ENCODE results near the gene TBC1D12.

TBC1D12 gene

DNA sequence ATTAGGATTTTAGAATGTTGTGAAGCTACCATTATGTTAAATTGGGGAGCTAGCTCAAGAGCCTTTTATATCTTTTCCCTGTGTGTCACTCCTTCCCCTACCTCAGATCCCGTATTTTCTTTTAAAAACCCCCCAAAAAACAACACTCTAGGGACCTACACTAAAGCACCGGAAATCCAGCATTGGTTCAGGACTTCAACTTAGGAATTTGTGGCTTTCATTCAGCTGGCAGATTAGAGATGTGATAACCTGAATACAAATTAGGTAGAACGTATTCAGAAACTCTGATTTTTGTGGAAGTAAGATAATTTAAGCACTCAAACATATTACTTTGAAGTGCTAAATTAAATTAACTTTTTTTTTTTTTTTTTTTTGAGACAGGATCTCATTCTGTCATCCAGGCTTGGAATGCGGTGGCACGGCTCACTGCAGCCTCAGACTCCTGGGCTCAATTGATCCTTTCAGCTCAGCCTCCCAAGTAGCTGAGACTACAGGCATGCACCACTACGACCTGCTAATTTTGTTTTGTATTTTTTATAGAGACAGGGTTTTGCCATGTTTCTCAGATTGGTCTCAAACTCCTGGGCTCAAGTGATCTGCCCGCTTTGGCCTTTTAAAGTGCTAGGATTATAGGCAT lies 6.8 kb downstream of the TBC1D12 start:
- DNase-seq: no peak

DNA sequence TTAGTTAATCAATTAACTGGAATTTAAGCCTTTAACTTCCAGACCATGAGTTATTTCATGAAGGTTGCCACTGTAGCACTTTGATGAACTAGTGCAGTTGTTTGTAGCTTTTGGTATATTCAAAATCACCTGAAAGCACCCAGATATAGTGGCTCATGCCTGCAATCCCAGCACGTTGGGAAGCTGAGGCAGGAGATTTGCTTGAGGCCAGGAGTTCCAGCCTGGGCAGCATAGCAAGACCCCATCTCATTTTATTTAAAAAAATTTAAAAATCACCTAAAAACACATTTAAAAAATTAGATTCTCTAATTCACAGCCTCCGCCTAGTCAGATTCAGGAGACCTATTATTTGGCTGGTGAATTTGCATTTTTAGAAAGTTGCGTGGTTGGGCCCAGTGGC lies 9.0 kb downstream of the TBC1D12 start:
- DNase-seq: no peak

DNA sequence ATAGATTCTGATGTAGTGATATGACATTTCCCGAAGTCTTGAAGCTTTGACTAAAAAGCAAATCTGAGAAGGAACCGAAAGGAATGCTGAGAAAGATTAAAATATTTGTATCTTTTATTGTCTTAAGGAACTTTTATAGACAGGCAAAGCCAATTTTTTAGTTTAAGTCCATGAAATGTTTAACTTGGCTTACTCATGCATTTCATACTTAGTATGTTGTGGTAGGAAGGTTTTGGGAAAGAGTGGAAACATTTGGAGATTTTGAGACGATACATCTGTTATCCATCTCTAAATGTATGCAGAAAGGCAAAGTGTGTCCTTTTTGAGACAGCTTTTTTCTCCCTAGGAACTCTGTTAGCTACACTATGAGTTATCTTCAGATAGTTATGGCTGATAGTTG lies 10.1 kb downstream of the TBC1D12 start:
- no peak for DNase-seq

DNA sequence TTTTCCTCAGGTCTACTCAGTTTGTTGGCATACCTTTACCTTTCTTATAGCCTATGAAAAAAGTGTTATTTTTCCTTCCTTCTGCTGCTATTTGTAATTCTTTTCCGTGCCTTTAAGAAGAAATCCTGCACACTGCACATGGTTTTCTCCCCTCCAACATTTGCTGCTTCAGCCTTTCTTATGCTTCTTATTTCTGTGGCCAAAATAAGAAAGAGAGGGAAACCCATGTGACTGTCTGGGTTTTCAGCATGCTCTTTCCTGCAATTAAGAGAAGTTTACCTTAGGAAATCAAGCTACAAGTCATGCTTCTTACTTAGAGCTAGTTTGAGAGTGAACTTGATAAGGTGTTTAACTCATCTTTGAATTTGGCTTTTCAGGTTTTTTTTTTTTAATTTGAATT lies 11.0 kb downstream of the TBC1D12 start:
- DNase-seq: no peak

DNA sequence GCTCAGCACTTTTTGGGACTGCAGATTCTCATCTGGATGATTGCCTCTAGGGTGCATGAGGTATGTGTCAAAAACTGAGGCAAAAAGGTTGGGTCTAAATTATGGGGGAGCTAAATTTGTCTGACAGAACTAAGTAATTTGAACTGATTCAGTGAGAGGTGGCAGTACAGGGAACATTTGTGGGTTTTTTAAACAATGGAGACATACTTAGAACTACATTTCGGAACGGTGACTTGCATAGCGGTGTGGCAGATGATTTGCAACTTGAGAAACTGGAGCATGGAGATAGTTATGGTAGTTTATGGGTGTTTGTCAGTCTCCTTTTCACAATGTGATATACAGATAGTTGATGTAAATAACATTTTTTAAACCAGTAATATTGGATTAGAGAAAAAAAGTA lies 14.6 kb downstream of the TBC1D12 start:
- no peak for DNase-seq

DNA sequence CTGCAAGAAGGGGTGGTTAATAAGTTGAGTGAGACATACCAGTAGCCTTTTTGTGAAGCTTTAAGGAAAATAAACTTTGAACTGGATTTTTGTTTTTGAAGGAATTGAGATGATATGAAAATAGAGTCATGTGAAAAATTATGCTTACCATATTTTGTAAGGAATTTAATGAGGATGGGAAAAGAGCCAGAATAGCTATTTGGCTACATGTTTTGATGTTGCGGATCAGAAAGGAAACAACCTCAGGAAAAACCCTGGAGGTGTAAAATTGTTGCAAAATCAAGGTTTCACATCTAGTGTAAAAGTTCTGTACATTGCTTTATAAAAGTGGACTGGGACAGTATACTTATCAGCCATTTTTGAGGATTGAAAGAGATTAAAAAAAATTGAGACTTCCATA lies 15.0 kb downstream of the TBC1D12 start:
- no peak for DNase-seq

DNA sequence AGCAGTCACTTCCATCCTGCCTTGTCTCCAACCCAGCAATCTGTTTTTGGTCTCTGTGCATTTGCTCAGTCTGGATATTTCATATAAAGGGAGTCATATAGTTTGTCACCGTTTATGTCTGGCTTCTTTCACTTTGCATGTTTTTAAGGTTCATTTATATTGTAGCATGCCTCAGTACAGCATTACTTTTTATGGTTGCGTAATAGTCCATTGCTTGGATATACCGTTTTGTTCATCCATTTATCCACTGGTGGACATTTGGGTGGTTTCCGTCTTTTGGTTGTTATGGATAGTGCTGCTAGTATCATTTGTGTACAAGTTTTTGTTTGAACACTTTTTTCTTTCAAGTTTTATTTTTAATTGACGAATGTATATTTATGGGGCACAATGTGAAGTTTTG lies 18.2 kb downstream of the TBC1D12 start:
- no peak for DNase-seq

DNA sequence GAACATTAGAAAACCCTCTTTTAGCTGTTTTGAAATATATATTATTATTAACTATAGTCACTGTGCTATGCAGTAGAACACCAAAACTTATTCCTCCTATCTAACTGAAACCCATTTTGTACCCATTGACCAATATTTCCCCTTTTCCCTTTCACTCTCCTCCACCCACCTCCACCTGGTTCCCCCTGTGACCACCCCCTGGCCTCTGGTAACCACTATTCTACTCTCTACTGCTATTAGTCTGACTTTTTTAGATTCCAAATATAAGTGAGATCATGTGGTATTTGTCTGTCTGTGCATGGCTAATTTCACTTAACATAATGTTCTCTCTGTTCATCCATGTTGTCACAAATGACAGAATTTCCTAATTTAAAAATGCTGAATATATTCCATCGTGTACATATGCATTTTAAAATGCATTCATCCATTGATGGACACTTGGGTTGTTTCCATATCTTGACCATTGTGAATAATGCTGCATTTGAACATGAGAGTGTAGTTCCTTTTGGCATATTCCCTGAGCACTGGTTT lies 18.7 kb downstream of the TBC1D12 start:
- DNase-seq: no peak

DNA sequence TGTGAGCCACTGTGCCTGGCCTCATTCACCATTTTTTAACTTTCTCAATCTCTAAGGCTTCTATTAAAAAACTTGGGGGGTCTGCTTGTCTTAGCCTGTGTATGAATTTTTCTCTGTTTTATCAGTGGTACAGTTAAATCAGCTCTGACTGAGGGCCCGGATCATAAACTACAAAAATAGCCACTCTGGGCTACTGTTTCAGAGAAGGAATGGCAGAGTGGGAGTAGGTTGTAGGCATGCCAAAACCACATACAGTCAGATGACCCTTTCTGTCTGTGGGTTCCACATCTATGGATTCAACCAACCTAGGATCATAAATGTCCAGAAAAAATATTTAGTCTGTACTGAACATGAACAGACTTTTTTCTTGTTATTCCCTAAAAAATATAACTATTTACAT lies 21.3 kb downstream of the TBC1D12 start:
- no peak for DNase-seq

DNA sequence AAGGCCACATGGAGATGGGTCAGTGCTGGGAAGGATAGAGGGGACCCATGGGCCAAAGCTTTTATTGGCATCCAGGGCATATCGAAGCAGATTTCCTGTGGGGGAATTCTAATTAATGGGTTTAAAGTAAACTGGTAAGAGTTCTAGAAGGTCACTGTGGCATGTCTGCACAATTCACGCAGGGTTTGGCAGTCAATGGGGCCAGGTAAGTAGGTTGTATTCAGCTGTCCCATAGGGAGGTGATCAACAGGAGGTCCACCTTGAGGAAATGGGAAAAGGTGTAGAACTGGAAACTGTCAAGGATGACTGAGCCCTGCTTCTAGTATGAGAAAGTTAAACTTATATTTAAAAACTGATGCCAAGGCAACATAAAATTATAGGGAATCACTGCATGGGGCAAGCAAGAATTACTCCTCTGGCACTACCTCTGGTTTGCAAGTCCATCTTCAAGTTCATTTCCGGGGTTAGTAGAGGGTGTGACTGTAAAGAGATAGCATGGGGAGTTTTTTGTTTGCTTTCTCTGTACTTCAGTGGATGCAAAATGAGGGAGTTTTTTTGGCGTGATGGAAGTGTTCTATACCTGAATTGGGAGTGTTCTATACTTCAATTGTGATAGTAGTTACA lies 22.5 kb downstream of the TBC1D12 start:
- no peak for DNase-seq

DNA sequence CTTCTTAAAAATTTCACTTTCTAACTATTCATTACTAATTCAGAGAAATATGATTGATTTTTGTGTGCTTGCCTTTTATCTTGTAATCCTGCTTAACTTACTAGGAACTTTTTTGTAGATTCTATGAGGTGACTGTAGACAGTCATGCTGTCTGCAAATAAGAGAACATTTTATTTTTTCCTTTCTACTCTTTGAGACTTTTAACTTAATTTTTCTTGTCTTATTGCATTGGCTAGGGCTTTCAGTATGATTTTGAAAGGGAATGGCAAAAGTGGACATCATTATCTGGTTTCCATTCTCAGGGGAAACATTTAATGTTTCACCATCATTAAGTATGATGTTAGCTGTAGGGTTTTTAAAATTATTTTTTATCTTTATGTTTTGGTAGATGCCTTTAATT lies 23.6 kb downstream of the TBC1D12 start:
- DNase-seq: no peak

DNA sequence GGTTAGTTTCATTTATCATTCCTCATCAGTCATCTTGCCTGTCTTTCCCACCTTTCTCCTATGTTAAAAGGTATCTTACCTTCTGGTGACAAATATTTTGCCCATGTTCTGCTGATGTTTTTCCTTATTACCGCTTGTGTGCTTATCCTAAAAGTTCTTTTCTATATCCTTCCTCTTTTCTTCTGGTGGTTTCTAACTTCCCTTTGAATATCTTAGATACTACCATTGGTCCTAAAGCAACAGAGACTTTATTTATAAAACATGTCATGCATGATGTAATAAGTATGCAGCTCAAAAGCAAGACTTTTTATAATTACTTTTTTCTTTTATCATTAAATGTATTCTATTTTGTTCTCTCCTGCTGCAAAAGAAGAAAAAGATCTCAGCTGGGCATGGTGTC lies 24.8 kb downstream of the TBC1D12 start:
- DNase-seq: no peak

DNA sequence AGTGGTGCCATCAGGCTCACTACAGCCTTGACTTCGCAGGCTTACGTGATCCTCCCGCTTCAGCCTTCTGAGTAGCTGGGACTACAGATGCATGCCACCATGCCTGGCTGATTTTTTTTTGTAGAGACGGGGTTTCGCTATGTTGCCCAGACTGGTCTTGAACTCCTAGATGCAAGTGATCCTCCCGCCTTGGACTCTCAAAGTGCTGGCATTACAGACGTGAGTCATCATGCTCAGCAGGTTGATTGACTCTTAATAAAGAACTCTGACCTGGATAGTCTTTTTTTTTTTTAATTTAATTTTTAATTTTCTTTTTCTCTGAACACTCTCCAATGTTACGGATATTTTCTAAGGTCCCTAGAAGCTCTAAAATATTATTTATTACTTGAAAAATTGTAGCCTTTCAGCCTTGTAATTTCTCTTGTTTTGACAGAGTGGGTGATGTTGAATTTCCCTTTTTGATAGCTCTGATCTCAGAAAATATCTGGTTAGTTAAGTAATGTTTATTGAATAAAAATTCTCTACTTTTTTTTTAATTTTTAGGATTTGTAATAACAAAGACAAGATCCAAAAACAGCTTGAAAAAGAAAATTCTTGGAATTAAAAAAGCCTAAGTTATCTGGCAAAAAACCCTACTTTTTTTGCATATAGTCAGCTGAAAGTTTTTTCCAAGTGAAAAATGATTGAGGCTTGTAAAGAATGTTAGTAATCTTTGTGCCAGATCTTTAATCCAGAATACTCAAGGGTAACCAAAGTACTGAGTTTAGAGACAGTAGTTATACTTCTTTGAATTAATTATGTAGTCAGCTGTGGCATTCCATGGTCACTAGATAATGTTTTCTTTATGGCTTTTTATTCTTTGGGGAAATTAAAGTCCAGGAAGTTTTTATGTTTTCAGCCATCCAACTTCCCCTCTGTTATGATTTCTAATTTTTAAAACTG lies 26.7 kb downstream of the TBC1D12 start:
- DNase-seq: no peak

DNA sequence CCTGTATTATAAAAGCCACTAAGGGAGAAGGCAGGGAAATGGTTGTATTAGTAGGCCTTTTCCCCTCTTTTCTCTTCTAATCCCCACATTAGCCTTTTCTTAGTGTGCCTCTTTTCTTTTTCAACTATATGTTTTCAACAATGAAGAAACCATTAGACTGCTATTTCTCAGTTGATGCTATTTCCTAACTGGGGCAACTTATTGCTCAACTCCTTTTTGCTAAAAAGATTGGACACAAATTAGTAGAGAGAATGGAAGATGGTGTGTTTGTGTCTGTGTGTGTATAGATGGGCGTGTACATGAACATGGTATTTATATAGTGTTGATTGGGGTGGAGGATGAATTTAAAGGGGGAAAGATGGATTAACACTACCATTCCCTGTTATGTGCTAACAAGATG lies 28.4 kb downstream of the TBC1D12 start:
- DNase-seq: no peak

DNA sequence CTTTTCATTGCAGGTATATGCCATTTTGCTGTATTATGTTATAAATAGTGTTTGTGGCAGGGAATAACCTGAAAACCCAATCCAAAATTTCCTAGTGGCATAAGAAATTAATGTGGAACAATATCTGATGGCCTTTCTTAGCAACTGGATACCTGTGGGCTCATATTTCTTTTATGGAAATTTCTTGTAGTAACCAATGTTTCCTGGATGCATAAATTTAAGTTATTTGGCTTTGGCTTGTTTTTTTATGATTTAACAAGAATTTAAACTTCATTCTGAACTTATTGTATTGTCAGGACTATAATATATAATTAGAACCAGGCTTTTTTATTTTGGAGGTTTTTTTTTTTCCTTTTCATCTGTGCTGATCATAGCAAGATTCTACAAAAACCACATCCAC lies 30.1 kb downstream of the TBC1D12 start:
- DNase-seq: no peak

DNA sequence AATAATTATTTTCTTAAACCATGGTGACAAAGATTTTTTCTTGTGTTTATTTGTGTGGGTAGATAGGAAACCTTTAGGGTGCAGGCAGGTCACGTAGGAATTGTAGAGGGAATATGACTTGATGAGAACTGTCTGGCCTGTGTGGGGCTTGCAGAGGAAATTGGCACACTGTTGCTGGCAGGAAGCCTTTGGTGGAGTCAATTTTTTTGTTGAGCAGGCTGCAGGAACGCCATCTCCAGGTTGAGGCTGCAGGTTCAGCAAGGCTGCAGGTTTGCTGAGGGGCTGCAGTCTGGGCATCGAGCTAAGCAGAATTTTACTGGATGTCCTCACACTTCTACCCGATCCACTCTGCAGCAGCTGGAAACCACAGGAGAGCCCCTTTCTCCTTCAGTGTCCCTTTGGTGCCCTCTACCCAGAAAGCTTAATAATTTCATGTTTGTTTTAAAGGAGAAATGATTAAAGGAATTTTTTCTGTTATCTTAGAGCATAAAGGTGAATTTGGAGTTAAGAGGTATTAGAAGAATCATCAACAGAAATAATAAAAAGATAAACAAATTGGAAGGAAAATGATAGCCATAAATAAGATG lies 37.0 kb downstream of the TBC1D12 start:
- DNase-seq: no peak

DNA sequence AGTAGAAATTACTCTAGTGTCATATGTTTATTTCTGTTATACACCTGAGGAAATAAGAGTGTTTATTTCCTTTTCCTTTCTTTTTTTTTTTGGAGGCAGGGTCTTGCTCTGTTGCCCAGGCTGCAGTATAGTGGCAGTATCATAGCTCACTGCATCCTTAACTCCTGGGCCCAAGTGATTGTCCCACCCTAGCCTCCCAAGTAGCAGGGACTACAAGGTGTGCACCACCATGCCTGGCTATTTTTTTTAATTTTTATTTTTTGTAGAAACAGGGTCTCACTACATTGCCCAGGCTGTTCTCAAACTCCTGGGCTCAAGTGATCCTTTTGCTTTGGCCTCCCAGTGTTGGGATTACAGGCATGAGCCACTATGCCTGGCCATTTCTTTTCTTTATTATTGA lies 37.8 kb downstream of the TBC1D12 start:
- DNase-seq: no peak

DNA sequence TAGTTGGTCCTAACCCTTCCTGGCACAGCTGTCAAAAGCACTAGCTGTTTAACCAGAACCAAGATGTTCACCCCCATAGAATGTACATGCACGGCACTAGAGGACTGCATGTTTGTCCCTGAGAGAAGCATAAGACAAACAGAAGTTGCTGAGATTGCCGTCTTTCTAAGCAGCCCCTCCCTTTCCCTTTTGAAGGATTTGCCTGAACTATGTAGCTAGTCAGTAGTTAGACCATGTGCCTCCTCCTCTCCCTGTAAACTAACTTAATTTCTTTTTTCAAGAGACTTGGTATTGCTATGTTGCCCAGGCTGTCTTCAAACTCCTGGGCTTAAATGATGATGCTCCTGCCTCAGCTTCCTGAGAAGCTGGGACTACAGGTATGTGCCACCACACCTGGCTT lies 40.7 kb downstream of the TBC1D12 start:
- DNase-seq: no peak

DNA sequence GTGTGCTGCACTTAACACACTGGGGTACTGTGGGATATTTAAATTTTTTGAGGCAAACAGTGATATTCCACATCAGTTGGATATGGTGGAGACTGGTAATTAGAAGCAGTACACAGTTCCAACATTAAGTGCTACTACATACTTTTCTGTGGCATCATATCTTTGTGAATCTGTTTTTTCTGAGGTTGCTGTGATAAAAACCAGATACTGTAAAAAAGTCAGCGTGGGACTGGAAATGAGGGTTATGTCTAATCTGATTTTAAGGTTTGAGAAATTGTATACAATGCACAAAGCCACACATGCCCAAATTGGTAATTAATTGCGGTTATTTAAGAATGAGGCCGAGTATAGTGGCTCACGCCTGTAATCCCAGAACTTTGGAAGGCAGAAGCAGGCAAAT lies 41.2 kb downstream of the TBC1D12 start:
- DNase-seq: no peak

DNA sequence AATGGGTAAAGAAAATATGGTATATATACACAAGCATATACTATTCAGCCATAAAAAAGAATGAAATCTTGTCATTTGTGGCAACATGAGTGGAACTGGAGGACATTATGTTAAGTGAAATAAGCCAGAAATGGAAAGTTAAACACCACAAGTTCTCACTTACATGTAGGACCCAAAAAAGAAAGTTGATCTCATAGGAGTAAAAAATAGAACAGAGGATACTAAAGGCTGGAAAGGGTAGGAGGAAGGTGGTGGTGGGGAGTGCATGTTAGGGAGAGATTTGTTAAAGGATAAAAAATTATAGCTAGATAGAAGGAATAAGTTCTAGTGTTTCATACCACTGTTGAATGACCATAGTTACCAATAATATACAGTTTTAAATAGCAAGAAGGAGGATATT lies 48.4 kb downstream of the TBC1D12 start:
- DNase-seq: no peak

DNA sequence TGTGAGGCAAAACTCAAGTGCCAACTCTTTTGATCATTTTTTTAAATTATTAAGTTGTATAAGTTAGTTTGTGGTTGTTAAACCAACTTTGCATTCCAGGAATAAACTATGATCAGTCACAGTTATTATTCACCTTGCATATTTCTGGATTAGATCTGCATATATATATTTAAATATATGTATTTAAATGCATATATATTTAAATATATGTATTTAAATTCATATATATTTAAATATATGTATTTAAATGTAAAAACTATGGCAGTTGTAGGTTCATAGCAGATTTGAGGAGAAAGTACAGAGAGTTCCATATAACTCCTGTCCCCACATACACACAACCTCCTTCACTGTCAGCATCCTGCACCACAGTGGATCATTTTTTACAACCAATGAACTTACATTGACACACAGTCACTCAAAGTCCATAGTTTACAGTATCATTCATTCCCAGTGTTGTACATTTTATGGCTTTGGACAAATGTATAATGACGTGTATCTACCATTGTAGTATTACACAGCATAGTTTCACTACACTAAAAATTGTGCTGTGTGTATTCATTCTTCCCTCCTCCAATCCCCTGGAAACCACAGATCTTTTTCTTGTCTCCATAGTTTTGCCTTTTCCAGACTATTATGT lies 49.7 kb downstream of the TBC1D12 start:
- no peak for DNase-seq

DNA sequence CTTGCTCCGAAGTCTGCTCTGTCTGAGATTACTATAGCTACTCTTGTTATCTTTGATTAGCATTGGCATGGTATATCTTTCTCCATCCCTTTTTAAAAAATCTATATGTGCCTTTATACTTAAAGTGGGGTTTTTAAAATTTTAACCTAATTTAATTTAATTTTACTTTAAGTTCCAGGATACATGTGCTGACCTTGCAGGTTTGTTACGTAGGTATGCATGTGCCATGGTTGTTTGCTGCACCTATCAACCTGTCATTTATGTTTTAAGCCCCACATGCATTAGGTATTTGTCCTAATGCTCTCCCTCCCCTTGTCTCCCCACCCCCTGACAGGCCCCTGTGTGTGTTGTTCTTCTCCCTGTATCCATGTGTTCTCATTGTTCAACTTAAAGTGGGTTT lies 54.6 kb downstream of the TBC1D12 start:
- DNase-seq: no peak

DNA sequence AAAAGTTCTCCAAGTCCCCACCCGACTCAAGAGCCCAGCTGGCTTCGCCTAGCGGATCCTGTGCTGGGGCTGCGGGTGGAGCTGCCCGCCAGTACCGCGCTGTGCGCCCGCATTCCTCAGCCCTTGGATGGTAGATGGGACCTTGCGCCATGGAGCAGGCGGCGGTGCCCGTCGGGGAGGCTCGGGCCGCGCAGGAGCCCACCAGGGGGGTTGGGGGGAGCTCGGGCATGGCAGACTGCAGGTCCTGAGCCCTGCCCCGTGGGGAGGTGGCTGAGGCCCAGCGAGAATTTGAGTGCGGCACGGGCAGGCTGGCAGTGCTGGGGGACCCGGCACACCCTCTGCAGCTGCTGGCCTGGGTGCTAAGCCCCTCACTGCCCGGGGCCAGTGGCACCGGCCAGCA lies 57.0 kb downstream of the TBC1D12 start:
- DNase-seq: no peak

Data from NCI-H526 (cell line).